ENCODE measurements around the gene GMCL1. TPM values are rescaled to one million over a fixed set of nuclear protein-coding genes. Genes with fewer than 3 reads are reported as not detected.
"Not testable (repeated sequence)": the region's sequence is repeated elsewhere in the genome, so short reads cannot be mapped to it uniquely, and the experiment has no call there.

Gene GMCL1
- total RNA-seq, 4 donors from 2014 or later, result 11.9 to 15.6 (median 13.4) TPM

- intact Hi-C loops (cut with DNase I), result loop anchor here (2.0 kb wide), 1 partner anchor 93 kb away; no protein-coding TSS in a partner anchor
These were observed 11.5 kb upstream of the GMCL1 start for GRCh38 chr2:69817729-69818501.

GRCh38 chr2:69827796-69828540 lies 1.5 kb upstream of the GMCL1 start:
- intact Hi-C loops (cut with DNase I), result no loop called here
- no peak for TF ChIP-seq CTCF (IDR thresholded peaks at IDR 0.05)
- TF ChIP-seq POLR2A (IDR thresholded peaks at IDR 0.05), result no peak
- Histone ChIP-seq H3K36me3 (peaks cover 0 to 11% (median 0%) of the 10 kb centered on the region in 3 donors), H3K9me3 (no peaks in the 10 kb centered on the region), H3K4me3 (no peak overlapping the region), H3K27ac (no peak overlapping the region), H3K4me1 (peaks cover 4 to 39% (median 17%) of the 10 kb centered on the region in 3 donors), H3K27me3 (no peaks in the 10 kb centered on the region)
- WGBS, 2 donors, result 79 to 82% methylated on average over 9 of the region's 9 CpGs
- no peak for DNase-seq

More at GRCh38 chr2:69817729-69818501, 11.5 kb upstream of the GMCL1 start:
- no peaks in the 10 kb centered on the region for H3K27me3 ChIP-seq
- WGBS, 2 donors, result 72 to 79% methylated on average over 4 of the region's 4 CpGs
- H3K4me1 ChIP-seq, result peaks cover 0 to 16% (median 0%) of the 10 kb centered on the region in 3 donors
- H3K4me3 ChIP-seq, result no peak overlapping the region
- no peak for DNase-seq
- no peak for TF ChIP-seq CTCF (IDR thresholded peaks at IDR 0.05)
- no peak for TF ChIP-seq POLR2A (IDR thresholded peaks at IDR 0.05)
- H3K36me3 ChIP-seq, result peaks cover 5 to 79% (median 16%) of the 10 kb centered on the region in 3 donors
- H3K27ac ChIP-seq, result peak overlapping the region in 1 of 4 donors; percentile 36
- no peaks in the 10 kb centered on the region for H3K9me3 ChIP-seq

- H3K4me1 ChIP-seq, result peaks cover 7 to 40% (median 17%) of the 10 kb centered on the region in 3 donors
- no peaks in the 10 kb centered on the region for H3K27me3 ChIP-seq
- H3K4me3 ChIP-seq, result peak overlapping the region; percentile 79 to 97 (median 94)
- H3K9me3 ChIP-seq, result no peaks in the 10 kb centered on the region
- peaks cover 0 to 4% (median 0%) of the 10 kb centered on the region in 3 donors for H3K36me3 ChIP-seq
- no peak for DNase-seq
- 3 to 8% methylated on average over 7 of the region's 7 CpGs for WGBS, 2 donors
- no peak for TF ChIP-seq CTCF (IDR thresholded peaks at IDR 0.05)
- TF ChIP-seq POLR2A (IDR thresholded peaks at IDR 0.05), result no peak
- H3K27ac ChIP-seq, result peak overlapping the region; percentile 93 to 98 (median 96)
- intact Hi-C loops (cut with DNase I), result no loop called here
These were observed 563 bp upstream of the GMCL1 start for GRCh38 chr2:69828938-69829255.

GRCh38 chr2:69830045-69830905 lies 815 bp downstream of the GMCL1 start:
- no peaks in the 10 kb centered on the region for H3K36me3 ChIP-seq
- H3K27me3 ChIP-seq, result no peaks in the 10 kb centered on the region
- TF ChIP-seq POLR2A (IDR thresholded peaks at IDR 0.05) (no peak), CTCF (IDR thresholded peaks at IDR 0.05) (no peak)
- 4 to 6% methylated on average over 6 to 10 of the region's 45 CpGs for WGBS, 2 donors
- H3K9me3 ChIP-seq, result no peaks in the 10 kb centered on the region
- H3K27ac ChIP-seq, result peak overlapping the region; percentile 93 to 98 (median 96)
- no peak for DNase-seq
- peaks cover 7 to 40% (median 17%) of the 10 kb centered on the region in 3 donors for H3K4me1 ChIP-seq
- peak overlapping the region; percentile 79 to 97 (median 94) for H3K4me3 ChIP-seq
- intact Hi-C loops (cut with DNase I), result no loop called here

- WGBS, 2 donors, result 72 to 84% methylated on average over 13 of the region's 13 CpGs
- H3K36me3 ChIP-seq; intact Hi-C loops (cut with DNase I); DNase-seq; H3K9me3 ChIP-seq; H3K27me3 ChIP-seq: not testable (repeated sequence)
- Histone ChIP-seq H3K27ac (peak overlapping the region in 1 of 4 donors; percentile 96), H3K4me3 (peak overlapping the region; percentile 79 to 97 (median 94)), H3K4me1 (peaks cover 7 to 40% (median 17%) of the 10 kb centered on the region in 3 donors)
These were observed 1.4 kb downstream of the GMCL1 start for GRCh38 chr2:69830906-69831241.
